Muscle layer of colon (tissue), 2 donors: ENCODE data around the gene PPP1R13B.
"Not testable (repeated sequence)": the region's sequence is repeated elsewhere in the genome, so short reads cannot be mapped to it uniquely, and the experiment has no call there.

ENCODE experiments used
- H3K27ac ChIP-seq: one replicate; pipeline ENCODE4 v1.7.0; 2013; ENCODE audit warnings: low read depth, mild to moderate bottlenecking, low read length, moderate library complexity
- H3K27me3 ChIP-seq, 2 donors: one replicate each; pipeline ENCODE4 v1.7.0; 2013; ENCODE audit warnings: low read length in 2 of 2, mild to moderate bottlenecking in 2 of 2; ENCODE audit not compliant: insufficient read depth in 2 of 2, control insufficient read depth in 1 of 2
- H3K36me3 ChIP-seq: one replicate; pipeline ENCODE4 v1.7.0; 2013; ENCODE audit warnings: mild to moderate bottlenecking, low read length; ENCODE audit not compliant: insufficient read depth
- H3K4me1 ChIP-seq: one replicate; pipeline ENCODE4 v1.7.0; 2013; ENCODE audit warnings: mild to moderate bottlenecking, low read length; ENCODE audit not compliant: insufficient read depth
- H3K4me3 ChIP-seq, 2 donors: one replicate each; pipeline ENCODE4 v1.7.0; 2013; ENCODE audit warnings: low read length in 2 of 2, low read depth in 1 of 2, mild to moderate bottlenecking in 1 of 2, moderate library complexity in 1 of 2
- H3K9ac ChIP-seq: one replicate; pipeline ENCODE4 v1.7.0; 2013; ENCODE audit warnings: low read length
- H3K9me3 ChIP-seq: one replicate; pipeline ENCODE4 v1.7.0; 2013; ENCODE audit warnings: mild to moderate bottlenecking, low read length
- donor health status: abdominal sarcoma.
- donor health status: Adenocarcinoma of cecum.

PPP1R13B gene

GRCh38 chr14:103692871-103693270 lies 154.5 kb downstream of the PPP1R13B start:
- H3K27me3 ChIP-seq: no peaks in the 10 kb centered on the region
- H3K9me3 ChIP-seq: no peaks in the 10 kb centered on the region
- H3K4me3 ChIP-seq: no peak overlapping the region
- peaks cover 34% of the 10 kb centered on the region for H3K36me3 ChIP-seq
- H3K27ac ChIP-seq: no peak overlapping the region
- H3K4me1 ChIP-seq: peaks cover 29% of the 10 kb centered on the region
- no peak overlapping the region for H3K9ac ChIP-seq

- Histone ChIP-seq H3K4me3 (no peak overlapping the region), H3K9ac (no peak overlapping the region), H3K9me3 (no peaks in the 10 kb centered on the region), H3K27ac (no peak overlapping the region), H3K4me1 (peaks cover 22% of the 10 kb centered on the region), H3K36me3 (peaks cover 30% of the 10 kb centered on the region), H3K27me3 (no peaks in the 10 kb centered on the region)
Measured at GRCh38 chr14:103692159-103692558, 155.2 kb downstream of the PPP1R13B start.

GRCh38 chr14:103691655-103692054 lies 155.7 kb downstream of the PPP1R13B start:
- H3K9ac ChIP-seq, H3K27ac ChIP-seq, H3K27me3 ChIP-seq, H3K9me3 ChIP-seq, H3K4me3 ChIP-seq: not testable (repeated sequence)
- Histone ChIP-seq H3K4me1 (peaks cover 17% of the 10 kb centered on the region), H3K36me3 (peaks cover 35% of the 10 kb centered on the region)

- H3K9me3 ChIP-seq: no peaks in the 10 kb centered on the region
- H3K27ac ChIP-seq: no peak overlapping the region
- H3K36me3 ChIP-seq: peaks cover 48% of the 10 kb centered on the region
Measured at GRCh38 chr14:103690332-103690731, 157.0 kb downstream of the PPP1R13B start.

GRCh38 chr14:103688906-103689902 lies 158.2 kb downstream of the PPP1R13B start:
- Histone ChIP-seq H3K4me3 (no peak overlapping the region), H3K27me3 (no peaks in the 10 kb centered on the region), H3K9me3 (no peaks in the 10 kb centered on the region), H3K4me1 (peaks cover 5% of the 10 kb centered on the region), H3K9ac (no peak overlapping the region), H3K36me3 (peaks cover 46% of the 10 kb centered on the region), H3K27ac (no peak overlapping the region)

More at GRCh38 chr14:103690332-103690731, 157.0 kb downstream of the PPP1R13B start:
- Histone ChIP-seq H3K9ac (no peak overlapping the region), H3K4me1 (peaks cover 6% of the 10 kb centered on the region), H3K27me3 (no peaks in the 10 kb centered on the region), H3K4me3 (no peak overlapping the region)

- Histone ChIP-seq H3K4me1 (peaks cover 5% of the 10 kb centered on the region), H3K9ac (no peak overlapping the region), H3K36me3 (peaks cover 41% of the 10 kb centered on the region), H3K4me3 (no peak overlapping the region), H3K27me3 (no peaks in the 10 kb centered on the region), H3K9me3 (no peaks in the 10 kb centered on the region), H3K27ac (no peak overlapping the region)
Measured at GRCh38 chr14:103688441-103688840, 158.9 kb downstream of the PPP1R13B start.

GRCh38 chr14:103687712-103688111 lies 159.7 kb downstream of the PPP1R13B start:
- Histone ChIP-seq H3K27ac (no peak overlapping the region), H3K4me3 (no peak overlapping the region), H3K9me3 (no peaks in the 10 kb centered on the region), H3K27me3 (no peaks in the 10 kb centered on the region), H3K9ac (no peak overlapping the region), H3K4me1 (peaks cover 5% of the 10 kb centered on the region), H3K36me3 (peaks cover 43% of the 10 kb centered on the region)

- peaks cover 5% of the 10 kb centered on the region for H3K4me1 ChIP-seq
- H3K36me3 ChIP-seq: peaks cover 43% of the 10 kb centered on the region
- H3K9me3 ChIP-seq: no peaks in the 10 kb centered on the region
Measured at GRCh38 chr14:103686831-103687485, 160.4 kb downstream of the PPP1R13B start.

GRCh38 chr14:103685276-103686211 lies 161.8 kb downstream of the PPP1R13B start:
- Histone ChIP-seq H3K4me1 (peaks cover 5% of the 10 kb centered on the region), H3K27ac (no peak overlapping the region), H3K9ac (no peak overlapping the region), H3K36me3 (peaks cover 52% of the 10 kb centered on the region), H3K27me3 (no peaks in the 10 kb centered on the region), H3K4me3 (no peak overlapping the region), H3K9me3 (no peaks in the 10 kb centered on the region)

More at GRCh38 chr14:103686831-103687485, 160.4 kb downstream of the PPP1R13B start:
- Histone ChIP-seq H3K9ac (no peak overlapping the region), H3K27ac (no peak overlapping the region), H3K4me3 (no peak overlapping the region), H3K27me3 (no peaks in the 10 kb centered on the region)

- Histone ChIP-seq H3K4me3 (no peak overlapping the region), H3K9me3 (no peaks in the 10 kb centered on the region), H3K27ac (no peak overlapping the region), H3K27me3 (no peaks in the 10 kb centered on the region), H3K4me1 (peaks cover 5% of the 10 kb centered on the region), H3K9ac (no peak overlapping the region), H3K36me3 (peaks cover 58% of the 10 kb centered on the region)
Measured at GRCh38 chr14:103684871-103685270, 162.5 kb downstream of the PPP1R13B start.

- Histone ChIP-seq H3K4me3 (no peak overlapping the region), H3K9ac (no peak overlapping the region), H3K36me3 (peaks cover 62% of the 10 kb centered on the region), H3K27me3 (no peaks in the 10 kb centered on the region), H3K27ac (no peak overlapping the region), H3K4me1 (peaks cover 4% of the 10 kb centered on the region), H3K9me3 (no peaks in the 10 kb centered on the region)
Measured at GRCh38 chr14:103684471-103684870, 162.9 kb downstream of the PPP1R13B start.
